22Rv1 (cell line): Measurements from ENCODE around the gene FNDC3A.
"Not testable (repeated sequence)": the region's sequence is repeated elsewhere in the genome, so short reads cannot be mapped to it uniquely, and the experiment has no call there.

Source experiments
- H3K27ac ChIP-seq: fragments of 450-650 bp; 2 replicates; pipeline ENCODE4 v1.5.1; 2017
- ZFX ChIP-seq: fragments of 450-650 bp; IDR thresholded peaks from 2 replicates; pipeline ENCODE4 v1.6.1; 2017; ENCODE audit warnings: antibody characterized with exemption, borderline replicate concordance
- TF ChIP-seq, protein P1 (sequence below): fragments of 450-650 bp; IDR thresholded peaks from 2 replicates; pipeline ENCODE4 v1.5.1; 2017; ENCODE audit warnings: mild to moderate bottlenecking

Gene FNDC3A

GRCh38 chr13:49053906-49054305, 78.2 kb downstream of the FNDC3A start:
- no peak for TF ChIP-seq ZFX
- TF ChIP-seq, protein P1, sequence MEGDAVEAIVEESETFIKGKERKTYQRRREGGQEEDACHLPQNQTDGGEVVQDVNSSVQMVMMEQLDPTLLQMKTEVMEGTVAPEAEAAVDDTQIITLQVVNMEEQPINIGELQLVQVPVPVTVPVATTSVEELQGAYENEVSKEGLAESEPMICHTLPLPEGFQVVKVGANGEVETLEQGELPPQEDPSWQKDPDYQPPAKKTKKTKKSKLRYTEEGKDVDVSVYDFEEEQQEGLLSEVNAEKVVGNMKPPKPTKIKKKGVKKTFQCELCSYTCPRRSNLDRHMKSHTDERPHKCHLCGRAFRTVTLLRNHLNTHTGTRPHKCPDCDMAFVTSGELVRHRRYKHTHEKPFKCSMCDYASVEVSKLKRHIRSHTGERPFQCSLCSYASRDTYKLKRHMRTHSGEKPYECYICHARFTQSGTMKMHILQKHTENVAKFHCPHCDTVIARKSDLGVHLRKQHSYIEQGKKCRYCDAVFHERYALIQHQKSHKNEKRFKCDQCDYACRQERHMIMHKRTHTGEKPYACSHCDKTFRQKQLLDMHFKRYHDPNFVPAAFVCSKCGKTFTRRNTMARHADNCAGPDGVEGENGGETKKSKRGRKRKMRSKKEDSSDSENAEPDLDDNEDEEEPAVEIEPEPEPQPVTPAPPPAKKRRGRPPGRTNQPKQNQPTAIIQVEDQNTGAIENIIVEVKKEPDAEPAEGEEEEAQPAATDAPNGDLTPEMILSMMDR = no peak
- no peak overlapping the region for H3K27ac ChIP-seq

GRCh38 chr13:49055021-49055420, 79.3 kb downstream of the FNDC3A start:
- H3K27ac ChIP-seq = no peak overlapping the region
- no peak for TF ChIP-seq ZFX
- TF ChIP-seq, protein P1 = no peak

DNA sequence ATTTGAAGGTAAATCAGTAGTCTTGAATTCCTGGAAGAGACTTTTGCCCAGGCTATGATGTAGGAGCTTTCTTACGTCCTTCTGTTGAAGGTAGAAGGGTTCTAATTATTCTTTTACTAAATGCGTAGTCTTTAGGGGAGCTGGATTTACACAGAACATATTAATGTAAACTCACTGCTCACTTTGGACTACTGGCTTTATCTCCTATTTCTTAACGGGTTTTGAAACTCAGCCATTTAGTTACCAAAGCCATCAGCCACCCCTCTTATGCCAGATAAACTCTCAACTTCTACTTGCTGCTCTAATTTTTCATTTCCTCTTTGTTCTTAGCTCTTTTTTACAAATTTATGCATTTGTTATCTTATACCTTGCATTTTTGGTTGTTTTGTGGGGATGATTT, 81.5 kb downstream of the FNDC3A start:
- H3K27ac ChIP-seq = no peak overlapping the region
- TF ChIP-seq ZFX = no peak
- TF ChIP-seq, protein P1 = no peak

- H3K27ac ChIP-seq = no peak overlapping the region
- TF ChIP-seq, protein P1 = no peak
- no peak for TF ChIP-seq ZFX
Observed at GRCh38 chr13:49058761-49059160, 83.0 kb downstream of the FNDC3A start.

- TF ChIP-seq, protein P1 = no peak
- no peak for TF ChIP-seq ZFX
- H3K27ac ChIP-seq = no peak overlapping the region
Observed at GRCh38 chr13:49060678-49061387, 85.1 kb downstream of the FNDC3A start.

DNA sequence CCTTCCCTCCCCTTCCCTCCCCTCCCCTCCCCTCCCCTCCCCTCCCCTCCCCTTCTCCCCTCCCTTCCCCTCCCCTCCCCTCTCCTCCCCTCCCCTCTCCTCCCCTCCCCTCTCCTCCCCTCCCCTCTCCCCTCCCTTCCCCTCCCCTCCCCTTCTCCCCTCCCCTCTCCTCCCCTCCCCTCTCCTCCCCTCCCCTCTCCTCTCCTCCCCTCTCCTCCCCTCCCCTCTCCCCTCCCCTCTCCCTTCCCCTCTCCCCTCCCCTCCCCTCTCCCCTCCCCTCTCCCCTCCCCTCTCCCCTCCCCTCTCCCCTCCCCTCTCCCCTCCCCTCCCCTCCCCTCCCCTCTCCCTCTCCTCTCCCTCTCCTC, 85.7 kb downstream of the FNDC3A start:
- not testable (repeated sequence) for H3K27ac ChIP-seq

- H3K27ac ChIP-seq = no peak overlapping the region
- TF ChIP-seq, protein P1 = no peak
- no peak for TF ChIP-seq ZFX
Observed at GRCh38 chr13:49062297-49062896, 86.7 kb downstream of the FNDC3A start.
